ENCODE data around the gene NCOA3. TPM values are rescaled to one million over a fixed set of nuclear protein-coding genes. Genes with fewer than 3 reads are reported as not detected.

The NCOA3 gene
- polyA plus RNA-seq, 1 of the 3 experiments (the other 2 are of a cell fraction), result 5.8 TPM

- TF ChIP-seq MXI1 (IDR thresholded peaks at IDR 0.05; ENCODE audit: low read depth, low read length) (no peak), CTCF (IDR thresholded peaks at IDR 0.05) (no peak), TCF12 (IDR thresholded peaks at IDR 0.05) (no peak), RCOR1 (IDR thresholded peaks at IDR 0.05; ENCODE audit: low read length) (no peak), FOXJ3 (CRISPR knock-in tag; IDR thresholded peaks at IDR 0.05) (no peak), FOXM1 (IDR thresholded peaks at IDR 0.05; ENCODE audit: low read depth) (no peak), NRF1 (IDR thresholded peaks at IDR 0.05; ENCODE audit: low read depth, low read length) (no peak), ELF1 (IDR thresholded peaks at IDR 0.05) (no peak), EP300 (IDR thresholded peaks at IDR 0.05; ENCODE audit: borderline replicate concordance in 1 of 2, low read depth in 1 of 2, low read length in 1 of 2) (no peak)
- DNase-seq, result no peak
- no peak overlapping the region for H3K9ac ChIP-seq
- no peak overlapping the region for H2AFZ ChIP-seq (ENCODE audit: low read depth)
- H3K79me2 ChIP-seq (ENCODE audit: insufficient read depth), result no peaks in the 10 kb centered on the region
- CTCF ChIA-PET, result interaction anchor here (2.1 to 24.9 kb wide), 2 partner anchors 10 to 956 kb away, joined by 6 to 437 read pairs; no protein-coding TSS in a partner anchor
- no peaks in the 10 kb centered on the region for H4K20me1 ChIP-seq (ENCODE audit: insufficient read depth)
- H3K27ac ChIP-seq (ENCODE audit: low read depth in 2 of 2, low read length in 1 of 2), result no peak overlapping the region
- H3K36me3 ChIP-seq (replicated peaks in 1 of 2; ENCODE audit: control insufficient read depth in 1 of 2, insufficient read depth in 2 of 2, low read length in 1 of 2), result peaks cover 0 to 9% of the 10 kb centered on the region in 2 experiments
- no peaks in the 10 kb centered on the region for H3K9me2 ChIP-seq
- no peaks in the 10 kb centered on the region for H3F3A ChIP-seq (replicated peaks; ENCODE audit: insufficient read depth)
- H3K9me3 ChIP-seq, result no peaks in the 10 kb centered on the region
- H3K4me3 ChIP-seq (ENCODE audit: low read depth in 2 of 2, low read length in 1 of 2), result no peak overlapping the region
- H3K27me3 ChIP-seq (ENCODE audit: insufficient read depth), result no peaks in the 10 kb centered on the region
- POLR2A ChIA-PET, result no interaction called here
- peaks cover 3 to 4% of the 10 kb centered on the region in 2 experiments; a peak in 2 of 4 replicates for H3K4me1 ChIP-seq (ENCODE audit: control insufficient read depth in 1 of 2, insufficient read depth in 2 of 2, low read depth in 1 of 2, low read length in 1 of 2)
- 84% methylated on average over 5 of the region's 5 CpGs for WGBS (ENCODE audit: low lambda C conversion rate)
- H3K4me2 ChIP-seq, result no peak overlapping the region
Observed at GRCh38 chr20:47667086-47667485, 165.4 kb downstream of the NCOA3 start.

GRCh38 chr20:47667531-47668312 is 166.0 kb downstream of the NCOA3 start:
- no peak for DNase-seq
- H2AFZ ChIP-seq (ENCODE audit: low read depth), result no peak overlapping the region
- 89% methylated on average over 10 of the region's 19 CpGs for WGBS (ENCODE audit: low lambda C conversion rate)
- POLR2A ChIA-PET, result no interaction called here
- no peaks in the 10 kb centered on the region for H3K9me3 ChIP-seq
- TF ChIP-seq FOXM1 (IDR thresholded peaks at IDR 0.05; ENCODE audit: low read depth), result no peak
- TF ChIP-seq ELF1 (IDR thresholded peaks at IDR 0.05), result no peak
- no peak for TF ChIP-seq FOXJ3 (CRISPR knock-in tag; IDR thresholded peaks at IDR 0.05)
- TF ChIP-seq YY1 (IDR thresholded peaks at IDR 0.05; ENCODE audit: low read depth), result no peak
- no peak for TF ChIP-seq MAX (IDR thresholded peaks at IDR 0.05; ENCODE audit: low read depth)
- no peak for TF ChIP-seq RCOR1 (IDR thresholded peaks at IDR 0.05; ENCODE audit: low read length)
- no peak overlapping the region for H3K4me2 ChIP-seq
- no peak overlapping the region for H3K9ac ChIP-seq
- H3K9me2 ChIP-seq, result no peaks in the 10 kb centered on the region
- H3K27me3 ChIP-seq (ENCODE audit: insufficient read depth), result no peaks in the 10 kb centered on the region
- no peaks in the 10 kb centered on the region for H3F3A ChIP-seq (replicated peaks; ENCODE audit: insufficient read depth)
- H3K79me2 ChIP-seq (ENCODE audit: insufficient read depth), result no peaks in the 10 kb centered on the region
- H3K36me3 ChIP-seq (replicated peaks in 1 of 2; ENCODE audit: control insufficient read depth in 1 of 2, insufficient read depth in 2 of 2, low read length in 1 of 2), result peaks cover 0 to 4% of the 10 kb centered on the region in 2 experiments
- H3K27ac ChIP-seq (ENCODE audit: low read depth in 2 of 2, low read length in 1 of 2), result no peak overlapping the region
- CTCF ChIA-PET, result interaction anchor here (1.0 to 24.9 kb wide), 2 partner anchors 10 to 955 kb away, joined by 4 to 437 read pairs; no protein-coding TSS in a partner anchor
- H4K20me1 ChIP-seq (ENCODE audit: insufficient read depth), result no peaks in the 10 kb centered on the region
- no peak overlapping the region for H3K4me3 ChIP-seq (ENCODE audit: low read depth in 2 of 2, low read length in 1 of 2)
- H3K4me1 ChIP-seq (ENCODE audit: control insufficient read depth in 1 of 2, insufficient read depth in 2 of 2, low read depth in 1 of 2, low read length in 1 of 2), result peaks cover 3 to 4% of the 10 kb centered on the region in 2 experiments; a peak in 2 of 4 replicates

Data from SK-N-SH (cell line).